Smooth muscle cell of the brain vasculature (primary cell): ENCODE results near the gene ELOA.
"Not testable (repeated sequence)": the region's sequence is repeated elsewhere in the genome, so short reads cannot be mapped to it uniquely, and the experiment has no call there.

ENCODE experiments used
- DNase-seq: peaks from one replicate; pipeline ENCODE4 v3.0.0-alpha.2; 2012; ENCODE audit warnings: low read depth, low spot score

ELOA gene

GRCh38 chr1:23736437-23737134 is 6.7 kb upstream of the ELOA start:
- DNase-seq, result no peak

DNA sequence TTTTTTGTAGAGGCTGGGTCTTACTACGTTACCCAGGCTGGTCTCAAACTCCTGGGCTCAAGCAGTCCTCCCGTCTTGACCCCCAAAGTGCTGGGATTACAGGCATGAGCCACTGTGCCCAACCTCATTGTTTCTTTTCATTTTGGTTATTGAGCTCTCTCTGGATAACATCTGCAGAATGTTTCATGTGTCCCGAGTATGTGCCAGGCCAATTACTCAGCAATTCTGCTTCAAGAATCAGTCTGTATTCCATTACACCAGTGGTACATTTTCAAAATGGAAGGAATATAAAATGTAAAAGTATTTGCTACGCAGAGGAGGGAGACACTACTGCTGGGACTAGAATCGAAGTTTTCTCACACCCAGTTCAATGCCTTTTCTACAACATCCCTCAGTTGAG is 1.7 kb upstream of the ELOA start:
- DNase-seq, result no peak

DNA sequence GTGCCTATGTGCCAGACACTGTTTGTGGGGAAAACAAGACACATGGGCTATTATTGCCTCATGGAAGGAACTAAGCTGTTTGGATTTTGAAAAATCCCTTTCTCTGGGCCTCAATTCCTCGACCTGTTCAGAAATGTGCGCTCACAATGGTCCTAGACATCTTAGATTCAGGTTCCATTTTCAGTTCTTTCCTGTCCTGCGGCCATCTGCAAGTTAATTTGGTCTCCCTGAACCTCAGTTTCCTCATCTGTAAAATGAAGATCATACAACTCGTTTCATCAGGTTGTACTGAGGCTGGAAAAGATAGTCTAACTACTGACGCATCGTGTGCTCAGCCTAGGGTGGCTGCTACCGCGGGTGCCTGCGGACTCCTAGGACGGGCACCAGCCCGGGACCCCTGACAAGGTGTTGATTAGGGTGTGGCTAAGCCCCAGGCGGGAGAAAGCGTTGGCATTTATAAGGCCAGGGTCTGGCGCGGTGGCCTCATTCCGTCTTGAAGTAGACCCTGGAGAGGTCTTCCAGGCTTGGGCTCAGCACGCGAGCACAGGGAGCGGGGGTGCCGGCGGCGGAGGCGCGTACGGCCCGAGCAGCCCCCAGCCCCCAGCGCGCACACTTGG is 493 bp upstream of the ELOA start:
- no peak for DNase-seq

DNA sequence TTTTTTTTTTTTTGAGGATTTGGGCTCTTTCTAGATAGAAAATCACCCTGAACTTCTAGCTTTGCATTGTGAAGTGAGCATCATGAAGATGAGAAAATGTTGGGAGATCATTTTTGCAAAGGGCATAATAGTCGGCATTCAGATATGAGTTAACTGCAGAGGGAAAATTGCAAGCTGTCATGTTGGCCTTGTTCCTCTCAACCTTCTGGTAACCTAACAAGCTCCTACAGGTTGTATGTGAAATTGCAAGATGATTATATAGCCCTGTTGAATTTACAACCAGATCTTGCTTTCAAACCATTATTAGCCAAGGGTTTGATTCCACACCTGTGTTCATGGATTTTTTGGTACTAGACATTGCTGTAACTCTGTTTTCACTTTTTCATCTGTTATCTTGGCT is 2.2 kb downstream of the ELOA start:
- DNase-seq, result no peak

DNA sequence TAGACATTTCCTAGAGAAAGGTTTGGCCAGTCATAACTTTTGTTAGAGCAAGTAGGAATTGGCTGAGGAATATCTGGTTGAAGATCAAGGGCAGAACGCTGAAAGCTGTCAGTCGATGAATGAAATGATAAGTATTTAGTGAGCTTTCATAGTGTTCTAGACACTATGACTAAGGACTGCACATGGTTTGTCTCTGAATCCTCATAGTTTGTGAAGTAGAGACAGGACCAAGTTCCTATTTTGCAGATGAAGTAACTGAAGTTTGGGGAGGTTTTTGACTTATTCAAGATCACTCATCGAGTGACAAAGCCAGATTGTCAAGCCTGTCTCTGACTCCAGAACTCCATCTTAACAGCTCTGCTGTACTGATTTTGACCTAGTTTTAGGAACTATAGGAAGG is 4.7 kb downstream of the ELOA start:
- DNase-seq, result no peak

DNA sequence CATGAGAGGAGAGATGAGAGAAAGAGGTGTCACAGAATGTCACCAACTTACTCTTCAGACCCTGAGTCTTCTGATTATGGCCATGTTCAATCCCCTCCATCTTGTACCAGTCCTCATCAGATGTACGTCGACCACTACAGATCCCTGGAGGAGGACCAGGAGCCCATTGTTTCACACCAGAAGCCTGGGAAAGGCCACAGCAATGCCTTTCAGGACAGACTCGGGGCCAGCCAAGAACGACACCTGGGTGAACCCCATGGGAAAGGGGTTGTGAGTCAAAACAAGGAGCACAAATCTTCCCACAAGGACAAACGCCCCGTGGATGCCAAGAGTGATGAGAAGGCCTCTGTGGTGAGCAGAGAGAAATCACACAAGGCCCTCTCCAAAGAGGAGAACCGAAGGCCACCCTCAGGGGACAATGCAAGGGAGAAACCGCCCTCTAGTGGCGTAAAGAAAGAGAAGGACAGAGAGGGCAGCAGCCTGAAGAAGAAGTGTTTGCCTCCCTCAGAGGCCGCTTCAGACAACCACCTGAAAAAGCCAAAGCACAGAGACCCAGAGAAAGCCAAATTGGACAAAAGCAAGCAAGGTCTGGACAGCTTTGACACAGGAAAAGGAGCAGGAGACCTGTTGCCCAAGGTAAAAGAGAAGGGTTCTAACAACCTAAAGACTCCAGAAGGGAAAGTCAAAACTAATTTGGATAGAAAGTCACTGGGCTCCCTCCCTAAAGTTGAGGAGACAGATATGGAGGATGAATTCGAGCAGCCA is 8.0 kb downstream of the ELOA start:
- no peak for DNase-seq

DNA sequence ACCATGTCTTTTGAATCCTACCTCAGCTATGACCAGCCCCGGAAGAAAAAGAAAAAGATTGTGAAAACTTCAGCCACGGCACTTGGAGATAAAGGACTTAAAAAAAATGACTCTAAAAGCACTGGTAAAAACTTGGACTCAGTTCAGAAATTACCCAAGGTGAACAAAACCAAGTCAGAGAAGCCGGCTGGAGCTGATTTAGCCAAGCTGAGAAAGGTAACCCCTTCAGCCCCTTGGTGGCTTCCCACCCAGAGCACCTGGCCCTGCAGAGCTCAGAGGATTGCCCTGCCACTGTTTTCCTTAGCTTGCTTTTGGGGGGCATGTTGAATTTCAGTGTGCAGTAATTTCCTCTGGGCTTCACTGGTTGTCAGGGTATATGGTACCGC is 8.5 kb downstream of the ELOA start:
- DNase-seq, result no peak

DNA sequence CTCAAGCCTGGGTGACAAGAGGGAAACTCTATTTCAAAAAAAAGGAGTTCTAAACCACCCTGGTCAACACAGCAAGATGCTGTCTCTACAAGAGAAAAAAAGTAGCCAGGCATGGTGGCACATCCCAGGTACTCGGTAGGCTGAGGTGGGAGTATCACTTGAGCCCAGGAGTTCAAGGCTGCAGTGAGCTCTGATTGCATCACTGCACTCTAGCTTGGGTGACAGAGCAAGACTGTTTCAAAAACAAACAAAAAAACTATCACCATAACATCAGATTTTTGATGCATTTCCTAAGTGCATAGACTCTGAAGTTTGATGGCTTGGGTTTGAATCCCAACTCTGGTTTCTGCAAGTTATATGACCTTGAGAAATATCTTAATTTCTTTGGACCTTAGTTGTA is 9.6 kb downstream of the ELOA start:
- DNase-seq, result no peak

DNA sequence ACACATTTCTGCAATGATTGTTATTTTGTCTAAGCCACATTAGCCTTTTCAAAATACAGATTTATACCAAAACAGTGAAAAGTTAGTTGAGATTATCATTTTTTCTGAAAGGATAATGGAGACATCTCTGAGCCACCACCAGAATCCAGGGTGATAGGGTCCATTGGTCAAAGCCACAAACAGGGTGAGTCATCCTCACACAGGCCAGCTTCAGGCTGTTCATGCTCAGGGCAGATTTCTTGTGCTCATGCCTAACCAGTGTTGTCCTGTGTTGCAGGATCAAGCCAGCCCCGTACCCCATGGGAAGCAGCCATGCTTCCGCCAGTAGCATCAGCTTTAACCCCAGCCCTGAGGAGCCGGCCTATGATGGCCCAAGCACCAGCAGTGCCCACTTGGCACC is 13.4 kb downstream of the ELOA start:
- no peak for DNase-seq

DNA sequence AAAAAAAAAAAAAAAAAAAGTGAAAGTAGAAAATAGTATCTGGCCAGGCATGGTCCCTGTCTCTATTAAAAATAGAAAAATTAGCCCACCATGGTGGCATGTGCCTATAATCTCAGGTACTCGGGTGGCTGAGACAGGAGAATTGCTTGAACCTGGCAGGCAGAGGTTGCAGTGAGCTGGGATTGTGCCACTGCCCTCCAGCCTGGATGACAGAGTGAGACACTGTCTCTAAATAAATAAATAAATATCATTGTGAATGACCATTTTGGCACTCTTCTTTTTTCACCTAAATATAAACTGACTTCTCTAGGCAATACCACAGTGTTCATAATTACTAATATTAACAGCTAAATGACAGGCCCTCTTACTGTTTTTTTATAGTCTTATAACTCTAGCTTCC is 14.5 kb downstream of the ELOA start:
- DNase-seq, result no peak

DNA sequence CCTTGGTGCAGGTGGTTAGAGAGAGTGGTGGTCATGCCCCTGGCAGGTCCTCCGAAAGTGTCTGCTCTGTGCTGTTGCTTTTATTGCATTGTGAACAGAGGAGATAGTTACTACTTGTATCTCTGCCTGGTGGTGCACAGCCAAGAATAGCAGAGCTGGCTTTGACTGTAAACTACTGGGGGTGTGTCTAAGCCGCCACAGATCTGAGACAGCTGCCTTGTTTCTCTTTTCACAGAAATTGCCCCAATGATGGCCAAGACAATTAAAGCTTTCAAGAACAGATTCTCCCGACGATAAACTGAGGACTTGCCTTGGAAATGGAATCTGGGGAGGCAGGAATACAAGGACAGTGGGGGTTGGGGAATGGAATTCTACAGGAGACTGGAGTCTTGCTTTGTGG is 16.0 kb downstream of the ELOA start:
- DNase-seq, result no peak

- DNase-seq, result no peak
These were observed 19.8 kb downstream of the ELOA start for GRCh38 chr1:23763041-23763577.

- DNase-seq, result no peak
These were observed 25.5 kb downstream of the ELOA start for GRCh38 chr1:23768733-23769132.

DNA sequence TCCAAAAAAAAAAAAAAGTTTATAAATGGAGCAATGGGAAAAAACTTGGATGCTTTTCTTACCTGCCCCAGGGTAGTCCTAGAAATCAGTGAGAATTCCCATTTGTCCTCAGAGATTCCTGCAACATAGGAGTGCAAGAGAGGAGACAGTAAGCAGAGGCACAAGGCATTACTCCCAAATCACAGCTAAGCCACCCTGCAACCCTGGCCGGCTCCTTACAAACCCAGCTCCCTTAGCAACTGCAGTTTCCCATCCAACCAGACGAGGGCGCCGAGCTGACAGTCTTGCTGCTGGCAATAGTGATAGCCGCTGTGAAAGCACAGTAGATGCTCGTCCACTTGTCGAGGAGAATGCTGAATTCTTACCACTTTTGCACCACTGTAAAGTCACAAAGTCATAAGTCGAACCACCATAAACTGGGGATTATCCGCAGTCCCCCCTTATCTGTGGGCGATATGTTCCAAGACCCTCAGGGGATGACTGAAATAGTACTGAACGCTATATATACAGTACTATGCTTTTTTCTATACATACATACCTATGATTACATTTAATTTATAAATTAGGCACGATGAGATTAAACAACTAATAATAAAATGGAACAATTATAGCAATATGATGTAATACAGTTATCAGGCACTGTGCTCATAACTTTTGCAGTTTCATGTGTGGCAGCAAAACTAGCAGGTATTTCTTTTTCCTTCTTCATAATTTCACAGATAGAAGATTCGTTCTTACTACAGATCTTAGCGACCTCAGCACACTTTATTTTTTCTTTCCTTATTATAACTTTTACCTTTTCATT is 29.0 kb downstream of the ELOA start:
- DNase-seq, result no peak

DNA sequence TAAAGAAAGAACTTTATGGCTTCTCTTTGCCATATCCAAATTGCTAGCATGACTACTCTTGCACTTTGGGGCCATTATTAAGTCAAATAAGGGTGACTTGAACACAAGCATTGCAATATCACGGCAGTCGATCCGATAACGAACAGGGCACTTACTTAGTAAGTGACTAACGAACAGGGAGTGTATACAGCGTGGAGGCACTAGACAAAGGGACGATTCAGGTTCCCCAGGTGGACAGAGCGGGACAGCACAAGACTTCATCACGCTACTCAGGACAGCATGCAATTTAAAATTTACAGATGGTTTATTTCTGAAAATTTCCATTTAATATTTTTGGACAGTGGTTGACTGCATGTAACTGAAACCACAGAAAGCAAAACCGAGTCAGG is 29.6 kb downstream of the ELOA start:
- DNase-seq, result no peak

- DNase-seq, result no peak
These were observed 31.1 kb downstream of the ELOA start for GRCh38 chr1:23774174-23774880.

DNA sequence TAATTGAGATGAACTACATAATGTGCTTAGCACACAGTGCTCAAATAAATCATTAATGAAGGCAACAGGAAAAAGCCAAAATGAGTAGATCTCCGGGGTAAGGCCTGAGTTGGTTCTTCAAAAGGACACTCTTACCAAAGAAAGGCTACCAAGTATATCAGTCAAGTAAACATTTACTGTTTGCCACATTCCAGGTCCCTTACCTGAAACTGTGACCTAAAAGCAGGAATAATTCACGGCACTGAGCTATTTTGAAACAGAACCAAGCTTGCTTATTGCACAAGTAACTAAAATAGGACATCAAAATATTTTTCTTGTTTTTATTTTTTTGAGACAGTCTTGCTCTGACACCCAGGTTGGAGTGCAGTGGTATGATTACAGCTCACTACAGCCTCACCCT is 32.9 kb downstream of the ELOA start:
- DNase-seq, result no peak

- DNase-seq, result no peak
These were observed 34.9 kb downstream of the ELOA start, which contains the start of gene PITHD1 for GRCh38 chr1:23777979-23778814. Gene PITHD1 (plus strand): TSS chr1:23778418. CDS start chr1:23778516, 98 bp downstream.

GRCh38 chr1:23779826-23780371 is 36.6 kb downstream of the ELOA start:
- no peak for DNase-seq

DNA sequence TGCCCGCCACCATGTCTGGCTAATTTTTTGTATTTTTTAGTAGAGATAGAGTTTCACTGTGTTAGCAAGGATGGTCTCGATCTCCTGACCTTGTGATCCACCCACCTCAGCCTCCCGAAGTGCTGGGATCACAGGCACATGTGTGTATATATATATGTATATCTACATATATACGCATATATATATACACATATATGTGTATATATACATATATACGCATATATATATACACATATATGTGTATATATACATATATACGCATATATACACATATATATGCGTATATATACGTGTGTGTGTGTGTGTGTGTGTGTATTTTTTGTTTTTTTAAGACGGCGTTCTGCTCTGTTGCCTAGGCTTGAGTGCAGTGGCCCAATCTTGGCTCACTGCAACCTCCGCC is 39.9 kb downstream of the ELOA start:
- not testable (repeated sequence) for DNase-seq
